ENCODE data around the gene SYNE1. TPM values are rescaled to one million over a fixed set of nuclear protein-coding genes. Genes with fewer than 3 reads are reported as not detected.

Gene SYNE1
- total and polyA plus RNA-seq, 2 of the 8 experiments (the other 6 are each of a cell fraction or from before 2014, with no cell fraction given) = 2.8 to 5.5 TPM

- H3K9me3 ChIP-seq (ENCODE audit: insufficient read depth in 2 of 2, low read depth in 1 of 2, low read length in 1 of 2) = no peaks in the 10 kb centered on the region
- H3K79me2 ChIP-seq (ENCODE audit: control insufficient read depth in 1 of 2, insufficient read depth in 2 of 2, low read length in 2 of 2) = no peaks in the 10 kb centered on the region
- H3K9ac ChIP-seq (replicated peaks in 1 of 4; ENCODE audit: extremely low read depth in 1 of 4, low read depth in 3 of 4, low read length in 3 of 4) = no peak overlapping the region
- H4K20me1 ChIP-seq (replicated peaks in 1 of 2; ENCODE audit: control insufficient read depth in 1 of 2, insufficient read depth in 2 of 2, low read length in 2 of 2) = no peaks in the 10 kb centered on the region
- no peak overlapping the region for H4K91ac ChIP-seq (replicated peaks; ENCODE audit: insufficient read length, low read length)
- no peak overlapping the region for H3K56ac ChIP-seq (replicated peaks; ENCODE audit: insufficient read length, low read depth, low read length)
- H3K79me1 ChIP-seq (ENCODE audit: low read depth, low read length) = no peaks in the 10 kb centered on the region
- no peak overlapping the region for H3K14ac ChIP-seq (ENCODE audit: insufficient read length)
- no peak overlapping the region for H3K18ac ChIP-seq (ENCODE audit: extremely low read depth, low read length)
- FAIRE-seq (no peak), DNase-seq (ENCODE audit: low read depth in 1 of 2, low spot score in 2 of 2) (no peak)
- H4K5ac ChIP-seq (ENCODE audit: insufficient read length, low read depth, low read length) = no peak overlapping the region
- no peak overlapping the region for H2AK5ac ChIP-seq (ENCODE audit: low read depth, low read length)
- CTCF ChIA-PET (ENCODE audit: partially characterized antibody) = interaction anchor here (0.8 to 3.8 kb wide), 8 partner anchors 9 to 378 kb away, joined by 3 to 14 read pairs (median 4); no protein-coding TSS in a partner anchor
- H2BK15ac ChIP-seq (ENCODE audit: low read length) = no peak overlapping the region
- no peaks in the 10 kb centered on the region for H3K4me1 ChIP-seq (replicated peaks in 1 of 4; ENCODE audit: control insufficient read depth in 3 of 4, insufficient read depth in 4 of 4, low read length in 3 of 4)
- no peak overlapping the region for H2BK5ac ChIP-seq (ENCODE audit: low read depth, low read length)
- H2BK20ac ChIP-seq (ENCODE audit: low read length) = no peak overlapping the region
- H2AFZ ChIP-seq (ENCODE audit: low read length) = no peak overlapping the region
- H3K27me3 ChIP-seq (replicated peaks in 1 of 4; ENCODE audit: control insufficient read depth in 3 of 4, extremely low read depth in 1 of 4, insufficient read depth in 3 of 4, low read length in 3 of 4) = no peaks in the 10 kb centered on the region
- no peak overlapping the region for H3K23ac ChIP-seq (ENCODE audit: insufficient read length)
- H3K4ac ChIP-seq (replicated peaks; ENCODE audit: insufficient read length, low read depth, low read length) = no peak overlapping the region
- no peak overlapping the region for H2BK120ac ChIP-seq (replicated peaks; ENCODE audit: low read depth, low read length)
- POLR2A ChIA-PET (ENCODE audit: partially characterized antibody) = no interaction called here
- no peak overlapping the region for H4K8ac ChIP-seq (ENCODE audit: extremely low read depth, insufficient read depth, low read length)
- H2BK12ac ChIP-seq (ENCODE audit: low read depth, low read length) = no peak overlapping the region
- H3K27ac ChIP-seq (ENCODE audit: low read depth, low read length) = no peak overlapping the region
- H3K36me3 ChIP-seq (ENCODE audit: control insufficient read depth in 2 of 4, insufficient read depth in 4 of 4, low read length in 3 of 4) = no peaks in the 10 kb centered on the region
- no peaks in the 10 kb centered on the region for H3K23me2 ChIP-seq (ENCODE audit: low read depth, low read length)
- no peak overlapping the region for H3K4me3 ChIP-seq (ENCODE audit: extremely low read depth in 1 of 4, insufficient read depth in 2 of 4, low read depth in 3 of 4, low read length in 4 of 4)
- 84% methylated on average over 1 of the region's 1 CpG; no CpG with 5 or more reads in 1 of the 2 experiments for WGBS, 2 experiments (ENCODE audit: extremely low coverage in 1 of 2, insufficient coverage in 1 of 2, insufficient read length in 1 of 2, insufficient replicate concordance in 2 of 2, low coverage in 1 of 2, low lambda C conversion rate in 2 of 2, missing lambda C conversion rate in 1 of 2)
- H3K4me2 ChIP-seq (ENCODE audit: insufficient read depth in 1 of 2, low read depth in 2 of 2, low read length in 2 of 2) = no peak overlapping the region
- no peak for TF ChIP-seq YY1 (IDR thresholded peaks at IDR 0.05; ENCODE audit: low read depth, low read length)
- TF ChIP-seq SAP30 (IDR thresholded peaks at IDR 0.05; ENCODE audit: insufficient read depth, insufficient replicate concordance, low read length) = no peak
- no peak for TF ChIP-seq HDAC6 (IDR thresholded peaks at IDR 0.05; ENCODE audit: low read depth, low read length)
- TF ChIP-seq POLR2AphosphoS5 (IDR thresholded peaks at IDR 0.05; ENCODE audit: low read depth, low read length) = no peak
- no peak for TF ChIP-seq SP4 (IDR thresholded peaks at IDR 0.05; ENCODE audit: low read length)
- TF ChIP-seq RAD21 (IDR thresholded peaks at IDR 0.05 in 1 of 2, conservative IDR thresholded peaks at IDR 0.05 in 1 of 2; ENCODE audit: low read depth in 2 of 2, low read length in 2 of 2) = no peak
- TF ChIP-seq CBX5 (IDR thresholded peaks at IDR 0.05; ENCODE audit: low read depth, low read length) = no peak
- TF ChIP-seq CTBP2 (IDR thresholded peaks at IDR 0.05; ENCODE audit: borderline replicate concordance, insufficient read depth, insufficient read length, low read length) = no peak
- TF ChIP-seq ATF3 (IDR thresholded peaks at IDR 0.05; ENCODE audit: insufficient read depth, low read depth, low read length) = no peak
- TF ChIP-seq KDM4A (IDR thresholded peaks at IDR 0.05; ENCODE audit: low read depth, low read length, severe bottlenecking) = no peak
- no peak for TF ChIP-seq BRCA1 (IDR thresholded peaks at IDR 0.05; ENCODE audit: low read depth, low read length)
- TF ChIP-seq RBBP5 (IDR thresholded peaks at IDR 0.05; ENCODE audit: borderline replicate concordance, low read depth, low read length) = no peak
- no peak for TF ChIP-seq TAF1 (IDR thresholded peaks at IDR 0.05; ENCODE audit: low read depth, low read length)
Measured at GRCh38 chr6:152594701-152595100, 42.5 kb downstream of the SYNE1 start.

Measured in H1 (cell line).